Upper lobe of right lung (tissue), 1 donor: ENCODE measurements around the gene CLASP1. TPM values are rescaled to one million over a fixed set of nuclear protein-coding genes. Genes with fewer than 3 reads are reported as not detected.
A peak's percentile ranks its signal among the peaks of the same experiment; 100 is the strongest.
"Not testable (repeated sequence)": the region's sequence is repeated elsewhere in the genome, so short reads cannot be mapped to it uniquely, and the experiment has no call there.

Experiments used
- ATAC-seq: fragments of 200-7000 bp; cut with Tn5 transposase; one replicate; pipeline ENCODE4 v1.9.1; 2020; ENCODE audit warnings: mild to moderate bottlenecking, moderate library complexity
- DNase-seq: peaks from one replicate; pipeline ENCODE4 v3.0.0-alpha.2; 2020
- H3K27ac ChIP-seq: fragments of 200-600 bp; one replicate; pipeline ENCODE4 v1.8.0; 2022
- H3K27me3 ChIP-seq: fragments of 200-600 bp; one replicate; pipeline ENCODE4 v1.8.0; 2022; ENCODE audit warnings: mild to moderate bottlenecking
- H3K36me3 ChIP-seq: fragments of 200-600 bp; one replicate; pipeline ENCODE4 v1.8.0; 2022
- H3K4me1 ChIP-seq: fragments of 200-600 bp; one replicate; pipeline ENCODE4 v1.8.0; 2022
- H3K4me3 ChIP-seq: fragments of 200-600 bp; one replicate; pipeline ENCODE4 v1.8.0; 2022; ENCODE audit warnings: mild to moderate bottlenecking
- H3K9me3 ChIP-seq: fragments of 200-600 bp; one replicate; pipeline ENCODE4 v1.8.0; 2022
- CTCF ChIP-seq: fragments of 200-600 bp; IDR thresholded peaks from one replicate; pipeline ENCODE4 v1.8.0; 2022; ENCODE audit warnings: antibody characterized with exemption
- intact Hi-C: fragments of 100-400 bp; cut with DNase I; formaldehyde crosslinking; loops from one replicate; pipeline ENCODE4 v1.11.0; 2022
- total RNA-seq: library from RNA; stranded (reverse); fragmentation: NEBNext Ultra II Directional; extraction: Animal tissue kit (Norgen Biotek cat#: 25700); gene quantifications from one replicate; pipeline ENCODE4 v1.2.1, GENCODE V29; 2021
- donor health status: DM: no; HTN: yes; CAD: no; lungs with severe emphysema.

CLASP1 gene
- total RNA-seq, 1 donor from 2014 or later: 44.5 TPM

GRCh38 chr2:121316986-121317385 lies 332.3 kb downstream of the CLASP1 start:
- TF ChIP-seq CTCF: no peak
- Histone ChIP-seq H3K36me3 (no peaks in the 10 kb centered on the region), H3K4me1 (no peaks in the 10 kb centered on the region), H3K27ac (no peak overlapping the region), H3K27me3 (no peaks in the 10 kb centered on the region), H3K9me3 (no peaks in the 10 kb centered on the region), H3K4me3 (no peak overlapping the region)
- DNase-seq (no peak), ATAC-seq (no peak)
- intact Hi-C loops: no loop called here

GRCh38 chr2:121313701-121314100 lies 335.6 kb downstream of the CLASP1 start:
- H3K4me3 ChIP-seq, intact Hi-C loops, H3K27me3 ChIP-seq, H3K9me3 ChIP-seq, H3K36me3 ChIP-seq, DNase-seq, H3K4me1 ChIP-seq, H3K27ac ChIP-seq, ATAC-seq: not testable (repeated sequence)

- Histone ChIP-seq H3K4me3 (no peak overlapping the region), H3K4me1 (no peaks in the 10 kb centered on the region), H3K9me3 (no peaks in the 10 kb centered on the region), H3K27ac (no peak overlapping the region), H3K36me3 (no peaks in the 10 kb centered on the region), H3K27me3 (no peaks in the 10 kb centered on the region)
- no peak for TF ChIP-seq CTCF
- ATAC-seq (peak; percentile 41), DNase-seq (no peak)
- intact Hi-C loops: no loop called here
These were observed 339.5 kb downstream of the CLASP1 start for GRCh38 chr2:121309801-121310200.

- Histone ChIP-seq H3K4me1 (no peaks in the 10 kb centered on the region), H3K27me3 (no peaks in the 10 kb centered on the region), H3K27ac (no peak overlapping the region), H3K9me3 (no peaks in the 10 kb centered on the region), H3K36me3 (no peaks in the 10 kb centered on the region), H3K4me3 (no peak overlapping the region)
- intact Hi-C loops: no loop called here
- ATAC-seq (no peak), DNase-seq (no peak)
- TF ChIP-seq CTCF: no peak
These were observed 339.9 kb downstream of the CLASP1 start for GRCh38 chr2:121309323-121309722.

GRCh38 chr2:121307048-121307447 lies 342.2 kb downstream of the CLASP1 start:
- no peak for TF ChIP-seq CTCF
- Histone ChIP-seq H3K27ac (no peak overlapping the region), H3K9me3 (no peaks in the 10 kb centered on the region), H3K4me1 (no peaks in the 10 kb centered on the region), H3K27me3 (no peaks in the 10 kb centered on the region), H3K36me3 (no peaks in the 10 kb centered on the region), H3K4me3 (no peak overlapping the region)
- intact Hi-C loops: no loop called here
- DNase-seq (no peak), ATAC-seq (no peak)

- intact Hi-C loops: no loop called here
- Histone ChIP-seq H3K4me1 (no peaks in the 10 kb centered on the region), H3K27me3 (no peaks in the 10 kb centered on the region), H3K4me3 (no peak overlapping the region), H3K27ac (no peak overlapping the region), H3K36me3 (no peaks in the 10 kb centered on the region), H3K9me3 (no peaks in the 10 kb centered on the region)
- TF ChIP-seq CTCF: no peak
- DNase-seq: no peak
- no peak for ATAC-seq
These were observed 344.3 kb downstream of the CLASP1 start for GRCh38 chr2:121304941-121305340.
